SK-N-SH (cell line): ENCODE results near the gene IPCEF1. TPM values are rescaled to one million over a fixed set of nuclear protein-coding genes. Genes with fewer than 3 reads are reported as not detected.

Experiments used
- CTCF ChIA-PET: fragments of 300-600, 350-600 bp; formaldehyde crosslinking; extraction: SDS; loops from one replicate; lab custom pipeline; 2021; lab: Yijun Ruan, JAX
- POLR2A ChIA-PET: fragments of 350-600 bp; sonication (Branson Sonifier 250); formaldehyde crosslinking; extraction: SDS; loops from one replicate; lab custom pipeline; 2020; ENCODE audit warnings: antibody characterized with exemption, inconsistent platforms; lab: Yijun Ruan, JAX
- DNase-seq: peaks from one replicate; pipeline ENCODE4 v3.0.0; 2012
- H2AFZ ChIP-seq: fragments of 200-600 bp; sonication (generic); 2 replicates; pipeline ENCODE4 v1.8.1; 2016; ENCODE audit warnings: antibody characterized with exemption, mild to moderate bottlenecking, low read depth
- H3F3A ChIP-seq: fragments of 200-600 bp; sonication (generic); replicated peaks from 2 replicates; pipeline ENCODE3; 2016; ENCODE audit warnings: antibody characterized with exemption, mild to moderate bottlenecking; ENCODE audit not compliant: insufficient read depth
- H3K27ac ChIP-seq, 2 experiments: fragments of 200-500 bp in 1 of 2; fragments of 200-600 bp in 1 of 2; sonication (Bioruptor generic) in 1 of 2; sonication (generic), shearing (Covaris generic) in 1 of 2; 2 replicates each; pipeline versions ENCODE4 v1.5.1 to v1.6.1; 2014 to 2016; ENCODE audit warnings: low read depth in 2 of 2, inconsistent platforms in 1 of 2, low read length in 1 of 2, mild to moderate bottlenecking in 1 of 2, mixed read lengths in 1 of 2
- H3K27me3 ChIP-seq: fragments of 200-600 bp; sonication (generic), shearing (Covaris generic); 2 replicates; pipeline ENCODE4 v1.6.1; 2016; ENCODE audit warnings: mixed run types; ENCODE audit not compliant: insufficient read depth
- H3K36me3 ChIP-seq, 2 experiments: fragments of 200-500 bp in 1 of 2; fragments of 200-600 bp in 1 of 2; sonication (Bioruptor generic) in 1 of 2; sonication (generic) in 1 of 2; replicated peaks in 1 of 2; 2 replicates each; pipeline versions ENCODE3 to v1.5.1; 2014 to 2016; ENCODE audit warnings: low read length in 1 of 2, mild to moderate bottlenecking in 1 of 2; ENCODE audit not compliant: insufficient read depth in 2 of 2, control insufficient read depth in 1 of 2
- H3K4me1 ChIP-seq, 2 experiments: fragments of 200-500 bp in 1 of 2; fragments of 200-600 bp in 1 of 2; sonication (Bioruptor generic) in 1 of 2; sonication (generic), shearing (Covaris generic) in 1 of 2; 2 replicates each; pipeline versions ENCODE4 v1.5.1 to v1.6.1; 2014 to 2016; ENCODE audit warnings: low read depth in 1 of 2, low read length in 1 of 2, mixed run types in 1 of 2; ENCODE audit not compliant: insufficient read depth in 2 of 2, control insufficient read depth in 1 of 2
- H3K4me2 ChIP-seq: fragments of 200-600 bp; sonication (generic), shearing (Covaris generic); 2 replicates; pipeline ENCODE4 v1.6.1; 2017; ENCODE audit warnings: mixed run types
- H3K4me3 ChIP-seq, 2 experiments: fragments of 200-500 bp in 1 of 2; fragments of 200-600 bp in 1 of 2; sonication (Bioruptor generic) in 1 of 2; sonication (generic), shearing (Covaris generic) in 1 of 2; 2 replicates each; pipeline versions ENCODE4 v1.5.1 to v1.8.1; 2014 to 2016; ENCODE audit warnings: low read depth in 2 of 2, inconsistent platforms in 1 of 2, low read length in 1 of 2, mild to moderate bottlenecking in 1 of 2, mixed read lengths in 1 of 2, moderate library complexity in 1 of 2
- H3K79me2 ChIP-seq: fragments of 200-600 bp; sonication (generic); 2 replicates; pipeline ENCODE4 v1.8.1; 2017; ENCODE audit warnings: mild to moderate bottlenecking; ENCODE audit not compliant: insufficient read depth
- H3K9ac ChIP-seq: fragments of 200-600 bp; sonication (generic); 2 replicates; pipeline ENCODE4 v1.6.1; 2017; ENCODE audit warnings: mixed run types
- H3K9me2 ChIP-seq: fragments of 200-600 bp; sonication (generic); 2 replicates; pipeline ENCODE4 v1.6.1; 2017; ENCODE audit warnings: mixed run types
- H3K9me3 ChIP-seq: fragments of 200-600 bp; sonication (generic); 2 replicates; pipeline ENCODE4 v1.6.1; 2017; ENCODE audit warnings: mixed run types, mild to moderate bottlenecking, moderate library complexity
- H4K20me1 ChIP-seq: fragments of 200-600 bp; sonication (generic); 2 replicates; pipeline ENCODE4 v1.6.1; 2017; ENCODE audit warnings: mild to moderate bottlenecking, mixed run types; ENCODE audit not compliant: insufficient read depth
- CHD2 ChIP-seq: fragments of 150-350 bp; IDR thresholded peaks from 2 replicates; pipeline ENCODE4 v1.6.1; 2018; ENCODE audit warnings: low read length; ENCODE audit not compliant: partially characterized antibody
- EP300 ChIP-seq, 2 experiments: IDR thresholded peaks; 2 replicates each; pipeline versions ENCODE4 v1.4.0 to v1.6.1; 2012; ENCODE audit warnings: borderline replicate concordance in 1 of 2, low read depth in 1 of 2, low read length in 1 of 2
- EZH2phosphoT487 ChIP-seq: fragments of 200-600 bp; sonication (generic); IDR thresholded peaks from 2 replicates; pipeline ENCODE4 v1.6.1; 2017; ENCODE audit warnings: low read depth, mixed run types, mild to moderate bottlenecking, antibody characterized with exemption, moderate library complexity, borderline replicate concordance
- FOSL2 ChIP-seq: IDR thresholded peaks from 2 replicates; pipeline ENCODE4 v1.4.0; 2012; ENCODE audit warnings: low read depth, mild to moderate bottlenecking, moderate library complexity, borderline replicate concordance
- GATA2 ChIP-seq: sonication (generic); formaldehyde crosslinking; IDR thresholded peaks from 2 replicates; pipeline ENCODE4 v1.5.0; 2020; ENCODE audit warnings: mild to moderate bottlenecking, missing genetic modification reagents
- NFIC ChIP-seq: IDR thresholded peaks from 2 replicates; pipeline ENCODE4 v1.4.0; 2012; ENCODE audit warnings: borderline replicate concordance
- NRF1 ChIP-seq: IDR thresholded peaks from 2 replicates; pipeline ENCODE4 v1.6.1; 2012; ENCODE audit warnings: low read depth, mild to moderate bottlenecking, low read length
- RCOR1 ChIP-seq: fragments of 150-350 bp; IDR thresholded peaks from 2 replicates; pipeline ENCODE4 v1.6.1; 2017; ENCODE audit warnings: antibody characterized with exemption, low read length
- RFX5 ChIP-seq: IDR thresholded peaks from 2 replicates; pipeline ENCODE4 v1.6.1; 2012; ENCODE audit warnings: mild to moderate bottlenecking, improper control_type of control experiment, low read length
- SIN3A ChIP-seq: IDR thresholded peaks from 2 replicates; pipeline ENCODE4 v1.6.1; 2012; ENCODE audit warnings: low read depth, mild to moderate bottlenecking, low read length, moderate library complexity, borderline replicate concordance
- ZBTB33 ChIP-seq: IDR thresholded peaks from 2 replicates; pipeline ENCODE4 v1.4.0; 2012; ENCODE audit warnings: low read depth, borderline replicate concordance
- WGBS: methylation state at CpG from one replicate; pipeline ENCODE4 v1.1.6; 2017; ENCODE audit warnings: low lambda C conversion rate; 5-methylcytosine and 5-hydroxymethylcytosine counted together
- polyA plus RNA-seq, 3 experiments: library from polyadenylated mRNA; depleted of rRNA; stranded (reverse); fragments of >200 nt; gene quantifications; 2 replicates each; pipeline ENCODE4 v1.2.3, GENCODE V29; 2012

The IPCEF1 gene
- polyA plus RNA-seq, 1 of the 3 experiments (the other 2 are of a cell fraction), result not detected

GRCh38 chr6:154390034-154390433 is 33.4 kb upstream of the IPCEF1 start:
- Histone ChIP-seq H2AFZ (no peak overlapping the region), H3K4me1 (peaks cover 0 to 6% of the 10 kb centered on the region in 2 experiments; a peak in 1 of 4 replicates), H3K4me3 (no peak overlapping the region; a peak in 1 of 4 replicates), H4K20me1 (no peaks in the 10 kb centered on the region), H3K79me2 (no peaks in the 10 kb centered on the region), H3K36me3 (peaks cover 0 to 7% of the 10 kb centered on the region in 2 experiments), H3K27me3 (no peaks in the 10 kb centered on the region), H3K27ac (no peak overlapping the region), H3F3A (peaks cover 18% of the 10 kb centered on the region), H3K9me3 (peaks cover 7% of the 10 kb centered on the region; the same call in 1 of the 2 replicates), H3K9me2 (no peaks in the 10 kb centered on the region), H3K9ac (no peak overlapping the region), H3K4me2 (no peak overlapping the region)
- POLR2A ChIA-PET, result no interaction called here
- WGBS, result 87% methylated on average over 1 of the region's 1 CpG
- DNase-seq, result no peak
- TF ChIP-seq ZBTB33 (no peak), CHD2 (no peak), RFX5 (no peak), RCOR1 (no peak), NFIC (no peak), EZH2phosphoT487 (no peak)
- CTCF ChIA-PET, result no interaction called here

- peaks cover 0 to 6% of the 10 kb centered on the region in 2 experiments; a peak in 1 of 4 replicates for H3K4me1 ChIP-seq
- no peak for TF ChIP-seq GATA2 (CRISPR knock-in tag)
- TF ChIP-seq FOSL2, result no peak
- no peak for TF ChIP-seq SIN3A
- no peak for TF ChIP-seq NRF1
- TF ChIP-seq EP300 (IDR thresholded peaks at IDR 0.05; ENCODE audit: borderline replicate concordance in 1 of 2, low read depth in 1 of 2, low read length in 1 of 2), result no peak
- no peak for TF ChIP-seq EZH2phosphoT487
- H3K27ac ChIP-seq, result no peak overlapping the region
- H2AFZ ChIP-seq, result no peak overlapping the region
- WGBS, result 92% methylated on average over 3 of the region's 3 CpGs
- no peak for DNase-seq
- H3K4me3 ChIP-seq, result no peak overlapping the region
- H3K9me3 ChIP-seq, result peaks cover 7% of the 10 kb centered on the region; the same call in 1 of the 2 replicates
- no peak overlapping the region for H3K9ac ChIP-seq
- no peaks in the 10 kb centered on the region for H3K79me2 ChIP-seq
- no peak overlapping the region for H3K4me2 ChIP-seq
- H3K36me3 ChIP-seq, result peaks cover 0 to 7% of the 10 kb centered on the region in 2 experiments
- no peaks in the 10 kb centered on the region for H3K9me2 ChIP-seq
- peaks cover 20% of the 10 kb centered on the region for H3F3A ChIP-seq
- ChIA-PET POLR2A (no interaction called here), CTCF (no interaction called here)
- no peaks in the 10 kb centered on the region for H4K20me1 ChIP-seq
- H3K27me3 ChIP-seq, result no peaks in the 10 kb centered on the region
These were observed 32.2 kb upstream of the IPCEF1 start for GRCh38 chr6:154388803-154389202.
